ENCODE data around the gene CREB3L2. TPM values are rescaled to one million over a fixed set of nuclear protein-coding genes. Genes with fewer than 3 reads are reported as not detected.

Gene CREB3L2
- total RNA-seq, 1 experiment from 2014 or later = 18.1 TPM

DNA sequence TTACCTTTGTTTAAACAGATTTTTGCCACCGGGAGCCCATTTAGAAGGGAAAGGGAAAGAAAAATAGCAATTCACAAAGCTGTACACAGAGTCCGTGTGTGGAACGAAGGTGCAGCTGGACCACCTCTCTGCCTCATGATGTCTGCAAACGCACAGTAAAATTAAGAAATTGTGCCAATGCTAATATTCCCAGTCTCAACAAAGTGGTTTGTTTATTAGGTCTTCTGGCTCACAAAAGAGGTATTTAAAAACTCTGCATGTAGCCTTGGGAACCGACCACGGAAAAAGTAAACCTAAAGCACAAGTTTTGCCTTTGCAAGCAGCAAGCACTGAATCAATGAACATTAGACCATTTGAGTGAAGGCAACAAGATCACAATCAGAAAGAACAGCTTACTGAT, 57.7 kb downstream of the CREB3L2 start:
- H3K27me3 ChIP-seq (ENCODE audit: low read length) = no peaks in the 10 kb centered on the region
- H3F3A ChIP-seq (ENCODE audit: low read length, unreplicated experiment) = no peaks in the 10 kb centered on the region
- intact Hi-C loops (cut with micrococcal nuclease) = loop anchor here (2.0 kb wide), 1 partner anchor 13 kb away; no protein-coding TSS in a partner anchor
- DNase-seq (peak; percentile 23), ATAC-seq (peak; percentile 17)
- no peak overlapping the region for H3K9ac ChIP-seq (ENCODE audit: low read length)
- H3K27ac ChIP-seq (ENCODE audit: low read length) = no peak overlapping the region
- no TSS peak for BruUV-seq (replicated peaks)
- H3K4me2 ChIP-seq (ENCODE audit: low read length) = no peak overlapping the region
- no peaks in the 10 kb centered on the region for H4K20me1 ChIP-seq (ENCODE audit: low read length)
- no peaks in the 10 kb centered on the region for H3K36me3 ChIP-seq (ENCODE audit: low read depth, low read length)
- no peak overlapping the region for H3K4me3 ChIP-seq (ENCODE audit: low read length)
- CTCF ChIA-PET = no interaction called here
- no peaks in the 10 kb centered on the region for H3K9me2 ChIP-seq (replicated peaks; ENCODE audit: low read length)
- peaks cover 21% of the 10 kb centered on the region for H3K4me1 ChIP-seq (ENCODE audit: insufficient read depth, low read length)
- no peak overlapping the region for H2AFZ ChIP-seq (ENCODE audit: low read length)
- H3K9me3 ChIP-seq (ENCODE audit: low read length) = no peaks in the 10 kb centered on the region
- TF ChIP-seq EZH2 (IDR thresholded peaks at IDR 0.05; ENCODE audit: low read length, unreplicated experiment) (no peak), EZH2phosphoT487 (IDR thresholded peaks at IDR 0.05; ENCODE audit: borderline replicate concordance, low read length) (no peak)
- TF ChIP-seq, protein P1, sequence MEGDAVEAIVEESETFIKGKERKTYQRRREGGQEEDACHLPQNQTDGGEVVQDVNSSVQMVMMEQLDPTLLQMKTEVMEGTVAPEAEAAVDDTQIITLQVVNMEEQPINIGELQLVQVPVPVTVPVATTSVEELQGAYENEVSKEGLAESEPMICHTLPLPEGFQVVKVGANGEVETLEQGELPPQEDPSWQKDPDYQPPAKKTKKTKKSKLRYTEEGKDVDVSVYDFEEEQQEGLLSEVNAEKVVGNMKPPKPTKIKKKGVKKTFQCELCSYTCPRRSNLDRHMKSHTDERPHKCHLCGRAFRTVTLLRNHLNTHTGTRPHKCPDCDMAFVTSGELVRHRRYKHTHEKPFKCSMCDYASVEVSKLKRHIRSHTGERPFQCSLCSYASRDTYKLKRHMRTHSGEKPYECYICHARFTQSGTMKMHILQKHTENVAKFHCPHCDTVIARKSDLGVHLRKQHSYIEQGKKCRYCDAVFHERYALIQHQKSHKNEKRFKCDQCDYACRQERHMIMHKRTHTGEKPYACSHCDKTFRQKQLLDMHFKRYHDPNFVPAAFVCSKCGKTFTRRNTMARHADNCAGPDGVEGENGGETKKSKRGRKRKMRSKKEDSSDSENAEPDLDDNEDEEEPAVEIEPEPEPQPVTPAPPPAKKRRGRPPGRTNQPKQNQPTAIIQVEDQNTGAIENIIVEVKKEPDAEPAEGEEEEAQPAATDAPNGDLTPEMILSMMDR (conservative IDR thresholded peaks at IDR 0.05; ENCODE audit: low read depth, low read length) = no peak
- H3K79me2 ChIP-seq (ENCODE audit: low read length) = 0 out of 2 replicates have a peak, but pooled peaks cover 5% of the 10 kb centered on the region
- POLR2A ChIA-PET (ENCODE audit: unreplicated experiment) = no interaction called here

DNA sequence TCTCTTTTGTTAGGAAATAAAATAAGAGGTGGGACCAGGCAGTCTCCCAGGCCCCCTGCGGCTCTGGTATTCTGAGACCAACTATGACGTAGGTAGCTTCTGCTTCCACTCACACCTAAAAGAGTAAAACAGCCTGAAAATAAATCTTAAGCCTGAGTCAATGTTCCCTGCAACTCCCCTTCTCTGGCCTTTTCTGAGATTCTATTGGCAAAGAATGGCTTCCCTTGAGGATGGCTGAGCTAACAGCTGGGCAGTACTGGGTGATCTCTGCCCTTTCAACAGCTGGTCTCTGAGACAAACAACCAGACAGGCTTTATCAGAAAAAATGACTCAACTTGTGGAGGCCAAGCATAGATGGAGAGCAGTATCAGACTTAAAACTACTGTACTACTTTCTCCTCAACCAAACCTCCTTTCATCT, 58.7 kb downstream of the CREB3L2 start:
- POLR2A ChIA-PET (ENCODE audit: unreplicated experiment) = no interaction called here
- ATAC-seq (no peak), DNase-seq (no peak)
- H4K20me1 ChIP-seq (ENCODE audit: low read length) = no peaks in the 10 kb centered on the region
- peaks cover 10% of the 10 kb centered on the region for H3K4me1 ChIP-seq (ENCODE audit: insufficient read depth, low read length)
- no peaks in the 10 kb centered on the region for H3F3A ChIP-seq (ENCODE audit: low read length, unreplicated experiment)
- no peaks in the 10 kb centered on the region for H3K9me3 ChIP-seq (ENCODE audit: low read length)
- no peak overlapping the region for H3K4me3 ChIP-seq (ENCODE audit: low read length)
- H3K27ac ChIP-seq (ENCODE audit: low read length) = no peak overlapping the region
- H2AFZ ChIP-seq (ENCODE audit: low read length) = no peak overlapping the region
- intact Hi-C loops (cut with micrococcal nuclease) = no loop called here
- TF ChIP-seq EZH2phosphoT487 (IDR thresholded peaks at IDR 0.05; ENCODE audit: borderline replicate concordance, low read length) = no peak
- TF ChIP-seq, protein P1 (conservative IDR thresholded peaks at IDR 0.05; ENCODE audit: low read depth, low read length) = no peak
- TF ChIP-seq EZH2 (IDR thresholded peaks at IDR 0.05; ENCODE audit: low read length, unreplicated experiment) = no peak
- no peak overlapping the region for H3K4me2 ChIP-seq (ENCODE audit: low read length)
- 0 out of 2 replicates have a peak, but pooled peaks cover 5% of the 10 kb centered on the region for H3K79me2 ChIP-seq (ENCODE audit: low read length)
- no peaks in the 10 kb centered on the region for H3K36me3 ChIP-seq (ENCODE audit: low read depth, low read length)
- BruUV-seq (replicated peaks) = no TSS peak
- CTCF ChIA-PET = no interaction called here
- no peak overlapping the region for H3K9ac ChIP-seq (ENCODE audit: low read length)
- H3K27me3 ChIP-seq (ENCODE audit: low read length) = no peaks in the 10 kb centered on the region
- no peaks in the 10 kb centered on the region for H3K9me2 ChIP-seq (replicated peaks; ENCODE audit: low read length)

- ChIA-PET POLR2A (ENCODE audit: unreplicated experiment) (interaction anchor here (0.6 kb wide), 1 partner anchor 886 kb away, joined by 4 read pairs; no protein-coding TSS in a partner anchor), CTCF (no interaction called here)
- no peak overlapping the region for H2AFZ ChIP-seq (ENCODE audit: low read length)
- H4K20me1 ChIP-seq (ENCODE audit: low read length) = no peaks in the 10 kb centered on the region
- intact Hi-C loops (cut with micrococcal nuclease) = no loop called here
- DNase-seq (no peak), ATAC-seq (no peak)
- no peaks in the 10 kb centered on the region for H3K9me2 ChIP-seq (replicated peaks; ENCODE audit: low read length)
- no TSS peak for BruUV-seq (replicated peaks)
- 0 out of 2 replicates have a peak, but pooled peaks cover 4% of the 10 kb centered on the region for H3K79me2 ChIP-seq (ENCODE audit: low read length)
- no peaks in the 10 kb centered on the region for H3K36me3 ChIP-seq (ENCODE audit: low read depth, low read length)
- H3K4me2 ChIP-seq (ENCODE audit: low read length) = no peak overlapping the region
- H3K4me3 ChIP-seq (ENCODE audit: low read length) = no peak overlapping the region
- no peaks in the 10 kb centered on the region for H3F3A ChIP-seq (ENCODE audit: low read length, unreplicated experiment)
- TF ChIP-seq EZH2phosphoT487 (IDR thresholded peaks at IDR 0.05; ENCODE audit: borderline replicate concordance, low read length) (no peak), EZH2 (IDR thresholded peaks at IDR 0.05; ENCODE audit: low read length, unreplicated experiment) (no peak)
- TF ChIP-seq, protein P1 (conservative IDR thresholded peaks at IDR 0.05; ENCODE audit: low read depth, low read length) = no peak
- H3K4me1 ChIP-seq (ENCODE audit: insufficient read depth, low read length) = peaks cover 5% of the 10 kb centered on the region
- no peaks in the 10 kb centered on the region for H3K27me3 ChIP-seq (ENCODE audit: low read length)
- no peak overlapping the region for H3K27ac ChIP-seq (ENCODE audit: low read length)
- H3K9me3 ChIP-seq (ENCODE audit: low read length) = no peaks in the 10 kb centered on the region
- no peak overlapping the region for H3K9ac ChIP-seq (ENCODE audit: low read length)
These were observed 59.3 kb downstream of the CREB3L2 start for GRCh38 chr7:137942484-137943115.

All from PC-3 (cell line).